Activated CD4-positive, CD25-positive, alpha-beta regulatory T cell treated with anti-CD3 and anti-CD28 coated beads, Interleukin-2, amount 50 U/mL, for 24 hours (primary cell): Measurements from ENCODE around the gene TAPT1.

ENCODE experiments used
- ATAC-seq, 2 donors: fragments of 150-1000 bp; cut with Tn5 transposase; one replicate each; pipeline ENCODE4 v1.10.0; 2021; ENCODE audit warnings: mild to moderate bottlenecking in 1 of 2, moderate library complexity in 1 of 2

TAPT1 gene

GRCh38 chr4:16243285-16243684 is 17.0 kb upstream of the TAPT1 start:
- ATAC-seq: no peak

- ATAC-seq: no peak
These were observed 14.0 kb upstream of the TAPT1 start for GRCh38 chr4:16240300-16240699.

- ATAC-seq: no peak
These were observed 12.8 kb upstream of the TAPT1 start for GRCh38 chr4:16239086-16239485.

- ATAC-seq: peak in 1 of 2 donors; percentile 43
These were observed 12.1 kb upstream of the TAPT1 start for GRCh38 chr4:16238327-16238726.

- ATAC-seq: no peak
These were observed 11.4 kb upstream of the TAPT1 start for GRCh38 chr4:16237715-16238114.

GRCh38 chr4:16236402-16237023 is 10.2 kb upstream of the TAPT1 start:
- no peak for ATAC-seq

- ATAC-seq: no peak
These were observed 8.9 kb upstream of the TAPT1 start for GRCh38 chr4:16235209-16235608.

- no peak for ATAC-seq
These were observed 7.4 kb upstream of the TAPT1 start for GRCh38 chr4:16233569-16234177.

- ATAC-seq: no peak
These were observed 5.4 kb upstream of the TAPT1 start for GRCh38 chr4:16231570-16232245.

GRCh38 chr4:16230308-16230707 is 4.0 kb upstream of the TAPT1 start:
- ATAC-seq: no peak

GRCh38 chr4:16229604-16230003 is 3.3 kb upstream of the TAPT1 start:
- ATAC-seq: no peak

GRCh38 chr4:16227462-16227868 is 1.2 kb upstream of the TAPT1 start:
- ATAC-seq: no peak

- ATAC-seq: peak; percentile 6 to 13
These were observed 668 bp upstream of the TAPT1 start for GRCh38 chr4:16226816-16227461.

- ATAC-seq: no peak
These were observed 956 bp downstream of the TAPT1 start for GRCh38 chr4:16225167-16225862.

- no peak for ATAC-seq
These were observed 1.8 kb downstream of the TAPT1 start for GRCh38 chr4:16224264-16225166.

GRCh38 chr4:16222957-16223527 is 3.2 kb downstream of the TAPT1 start:
- ATAC-seq: no peak

- no peak for ATAC-seq
These were observed 7.3 kb downstream of the TAPT1 start for GRCh38 chr4:16218950-16219349.

- peak; percentile 78 to 82 for ATAC-seq
These were observed 8.8 kb downstream of the TAPT1 start for GRCh38 chr4:16217300-16218051.

GRCh38 chr4:16213121-16213520 is 13.2 kb downstream of the TAPT1 start:
- ATAC-seq: peak; percentile 27 to 44

- ATAC-seq: no peak
These were observed 14.0 kb downstream of the TAPT1 start for GRCh38 chr4:16212138-16212782.
